SK-N-SH (cell line): ENCODE data around the gene AQP3. TPM values are rescaled to one million over a fixed set of nuclear protein-coding genes. Genes with fewer than 3 reads are reported as not detected.

Experiments used
- CTCF ChIA-PET: fragments of 300-600, 350-600 bp; formaldehyde crosslinking; extraction: SDS; loops from one replicate; lab custom pipeline; 2021; lab: Yijun Ruan, JAX
- POLR2A ChIA-PET: fragments of 350-600 bp; sonication (Branson Sonifier 250); formaldehyde crosslinking; extraction: SDS; loops from one replicate; lab custom pipeline; 2020; ENCODE audit warnings: antibody characterized with exemption, inconsistent platforms; lab: Yijun Ruan, JAX
- DNase-seq: peaks from one replicate; pipeline ENCODE4 v3.0.0; 2012
- H2AFZ ChIP-seq: fragments of 200-600 bp; sonication (generic); 2 replicates; pipeline ENCODE4 v1.8.1; 2016; ENCODE audit warnings: antibody characterized with exemption, mild to moderate bottlenecking, low read depth
- H3F3A ChIP-seq: fragments of 200-600 bp; sonication (generic); replicated peaks from 2 replicates; pipeline ENCODE3; 2016; ENCODE audit warnings: antibody characterized with exemption, mild to moderate bottlenecking; ENCODE audit not compliant: insufficient read depth
- H3K27ac ChIP-seq, 2 experiments: fragments of 200-500 bp in 1 of 2; fragments of 200-600 bp in 1 of 2; sonication (Bioruptor generic) in 1 of 2; sonication (generic), shearing (Covaris generic) in 1 of 2; 2 replicates each; pipeline versions ENCODE4 v1.5.1 to v1.6.1; 2014 to 2016; ENCODE audit warnings: low read depth in 2 of 2, inconsistent platforms in 1 of 2, low read length in 1 of 2, mild to moderate bottlenecking in 1 of 2, mixed read lengths in 1 of 2
- H3K27me3 ChIP-seq: fragments of 200-600 bp; sonication (generic), shearing (Covaris generic); 2 replicates; pipeline ENCODE4 v1.6.1; 2016; ENCODE audit warnings: mixed run types; ENCODE audit not compliant: insufficient read depth
- H3K36me3 ChIP-seq, 2 experiments: fragments of 200-500 bp in 1 of 2; fragments of 200-600 bp in 1 of 2; sonication (Bioruptor generic) in 1 of 2; sonication (generic) in 1 of 2; replicated peaks in 1 of 2; 2 replicates each; pipeline versions ENCODE3 to v1.5.1; 2014 to 2016; ENCODE audit warnings: low read length in 1 of 2, mild to moderate bottlenecking in 1 of 2; ENCODE audit not compliant: insufficient read depth in 2 of 2, control insufficient read depth in 1 of 2
- H3K4me1 ChIP-seq, 2 experiments: fragments of 200-500 bp in 1 of 2; fragments of 200-600 bp in 1 of 2; sonication (Bioruptor generic) in 1 of 2; sonication (generic), shearing (Covaris generic) in 1 of 2; 2 replicates each; pipeline versions ENCODE4 v1.5.1 to v1.6.1; 2014 to 2016; ENCODE audit warnings: low read depth in 1 of 2, low read length in 1 of 2, mixed run types in 1 of 2; ENCODE audit not compliant: insufficient read depth in 2 of 2, control insufficient read depth in 1 of 2
- H3K4me2 ChIP-seq: fragments of 200-600 bp; sonication (generic), shearing (Covaris generic); 2 replicates; pipeline ENCODE4 v1.6.1; 2017; ENCODE audit warnings: mixed run types
- H3K4me3 ChIP-seq, 2 experiments: fragments of 200-500 bp in 1 of 2; fragments of 200-600 bp in 1 of 2; sonication (Bioruptor generic) in 1 of 2; sonication (generic), shearing (Covaris generic) in 1 of 2; 2 replicates each; pipeline versions ENCODE4 v1.5.1 to v1.8.1; 2014 to 2016; ENCODE audit warnings: low read depth in 2 of 2, inconsistent platforms in 1 of 2, low read length in 1 of 2, mild to moderate bottlenecking in 1 of 2, mixed read lengths in 1 of 2, moderate library complexity in 1 of 2
- H3K79me2 ChIP-seq: fragments of 200-600 bp; sonication (generic); 2 replicates; pipeline ENCODE4 v1.8.1; 2017; ENCODE audit warnings: mild to moderate bottlenecking; ENCODE audit not compliant: insufficient read depth
- H3K9ac ChIP-seq: fragments of 200-600 bp; sonication (generic); 2 replicates; pipeline ENCODE4 v1.6.1; 2017; ENCODE audit warnings: mixed run types
- H3K9me2 ChIP-seq: fragments of 200-600 bp; sonication (generic); 2 replicates; pipeline ENCODE4 v1.6.1; 2017; ENCODE audit warnings: mixed run types
- H3K9me3 ChIP-seq: fragments of 200-600 bp; sonication (generic); 2 replicates; pipeline ENCODE4 v1.6.1; 2017; ENCODE audit warnings: mixed run types, mild to moderate bottlenecking, moderate library complexity
- H4K20me1 ChIP-seq: fragments of 200-600 bp; sonication (generic); 2 replicates; pipeline ENCODE4 v1.6.1; 2017; ENCODE audit warnings: mild to moderate bottlenecking, mixed run types; ENCODE audit not compliant: insufficient read depth
- CHD2 ChIP-seq: fragments of 150-350 bp; IDR thresholded peaks from 2 replicates; pipeline ENCODE4 v1.6.1; 2018; ENCODE audit warnings: low read length; ENCODE audit not compliant: partially characterized antibody
- GABPA ChIP-seq: IDR thresholded peaks from 2 replicates; pipeline ENCODE4 v1.4.0; 2012; ENCODE audit warnings: low read depth, mild to moderate bottlenecking
- IRF3 ChIP-seq: fragments of 150-350 bp; IDR thresholded peaks from 2 replicates; pipeline ENCODE4 v1.6.1; 2016; ENCODE audit warnings: mild to moderate bottlenecking, low read depth, low read length
- NFIC ChIP-seq: IDR thresholded peaks from 2 replicates; pipeline ENCODE4 v1.4.0; 2012; ENCODE audit warnings: borderline replicate concordance
- NRF1 ChIP-seq: IDR thresholded peaks from 2 replicates; pipeline ENCODE4 v1.6.1; 2012; ENCODE audit warnings: low read depth, mild to moderate bottlenecking, low read length
- PBX3 ChIP-seq: IDR thresholded peaks from 2 replicates; pipeline ENCODE4; 2012
- POLR2AphosphoS5 ChIP-seq: IDR thresholded peaks from 2 replicates; pipeline ENCODE4 v1.6.1; 2012; ENCODE audit warnings: low read depth, low read length
- RXRA ChIP-seq: IDR thresholded peaks from 2 replicates; pipeline ENCODE4 v1.4.0; 2012; ENCODE audit warnings: low read depth, mild to moderate bottlenecking, borderline replicate concordance
- TAF1 ChIP-seq: IDR thresholded peaks from 2 replicates; pipeline ENCODE4 v1.6.1; 2012; ENCODE audit warnings: low read depth, mild to moderate bottlenecking, low read length, moderate library complexity, borderline replicate concordance
- TEAD4 ChIP-seq: IDR thresholded peaks from 2 replicates; pipeline ENCODE4 v1.4.0; 2012; ENCODE audit warnings: mild to moderate bottlenecking, borderline replicate concordance; ENCODE audit not compliant: insufficient read depth
- ZBTB33 ChIP-seq: IDR thresholded peaks from 2 replicates; pipeline ENCODE4 v1.4.0; 2012; ENCODE audit warnings: low read depth, borderline replicate concordance
- WGBS: methylation state at CpG from one replicate; pipeline ENCODE4 v1.1.6; 2017; ENCODE audit warnings: low lambda C conversion rate; 5-methylcytosine and 5-hydroxymethylcytosine counted together
- polyA plus RNA-seq, 3 experiments: library from polyadenylated mRNA; depleted of rRNA; stranded (reverse); fragments of >200 nt; gene quantifications; 2 replicates each; pipeline ENCODE4 v1.2.3, GENCODE V29; 2012
- TF ChIP-seq, protein P1 (sequence below): fragments of 200-600 bp; sonication (generic); IDR thresholded peaks from 2 replicates; pipeline ENCODE4 v1.6.1; 2017; ENCODE audit warnings: antibody characterized with exemption, mild to moderate bottlenecking, moderate library complexity
- TF ChIP-seq, protein P2 (sequence below): IDR thresholded peaks from 2 replicates; pipeline ENCODE4 v1.6.1; 2012; ENCODE audit warnings: mild to moderate bottlenecking, low read depth, low read length, moderate library complexity

Gene AQP3
- polyA plus RNA-seq, 1 of the 3 experiments (the other 2 are of a cell fraction) = 0.64 TPM

- no peak for DNase-seq
- Histone ChIP-seq H4K20me1 (no peaks in the 10 kb centered on the region), H3F3A (no peaks in the 10 kb centered on the region), H3K79me2 (no peaks in the 10 kb centered on the region), H3K4me2 (no peak overlapping the region), H3K9me3 (no peaks in the 10 kb centered on the region), H3K4me1 (peaks cover 0 to 15% of the 10 kb centered on the region in 2 experiments; a peak in 1 of 4 replicates), H2AFZ (no peak overlapping the region), H3K9me2 (no peaks in the 10 kb centered on the region), H3K27me3 (no peaks in the 10 kb centered on the region; the same call in 1 of the 2 replicates), H3K4me3 (no peak overlapping the region), H3K36me3 (no peaks in the 10 kb centered on the region), H3K9ac (no peak overlapping the region), H3K27ac (no peak overlapping the region)
- TF ChIP-seq NFIC (no peak), PBX3 (no peak), POLR2AphosphoS5 (no peak), TEAD4 (no peak), TAF1 (no peak), IRF3 (no peak), CHD2 (no peak), NRF1 (no peak), GABPA (no peak), ZBTB33 (no peak), RXRA (no peak)
- TF ChIP-seq, protein P1, sequence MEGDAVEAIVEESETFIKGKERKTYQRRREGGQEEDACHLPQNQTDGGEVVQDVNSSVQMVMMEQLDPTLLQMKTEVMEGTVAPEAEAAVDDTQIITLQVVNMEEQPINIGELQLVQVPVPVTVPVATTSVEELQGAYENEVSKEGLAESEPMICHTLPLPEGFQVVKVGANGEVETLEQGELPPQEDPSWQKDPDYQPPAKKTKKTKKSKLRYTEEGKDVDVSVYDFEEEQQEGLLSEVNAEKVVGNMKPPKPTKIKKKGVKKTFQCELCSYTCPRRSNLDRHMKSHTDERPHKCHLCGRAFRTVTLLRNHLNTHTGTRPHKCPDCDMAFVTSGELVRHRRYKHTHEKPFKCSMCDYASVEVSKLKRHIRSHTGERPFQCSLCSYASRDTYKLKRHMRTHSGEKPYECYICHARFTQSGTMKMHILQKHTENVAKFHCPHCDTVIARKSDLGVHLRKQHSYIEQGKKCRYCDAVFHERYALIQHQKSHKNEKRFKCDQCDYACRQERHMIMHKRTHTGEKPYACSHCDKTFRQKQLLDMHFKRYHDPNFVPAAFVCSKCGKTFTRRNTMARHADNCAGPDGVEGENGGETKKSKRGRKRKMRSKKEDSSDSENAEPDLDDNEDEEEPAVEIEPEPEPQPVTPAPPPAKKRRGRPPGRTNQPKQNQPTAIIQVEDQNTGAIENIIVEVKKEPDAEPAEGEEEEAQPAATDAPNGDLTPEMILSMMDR = no peak
- TF ChIP-seq, protein P2, sequence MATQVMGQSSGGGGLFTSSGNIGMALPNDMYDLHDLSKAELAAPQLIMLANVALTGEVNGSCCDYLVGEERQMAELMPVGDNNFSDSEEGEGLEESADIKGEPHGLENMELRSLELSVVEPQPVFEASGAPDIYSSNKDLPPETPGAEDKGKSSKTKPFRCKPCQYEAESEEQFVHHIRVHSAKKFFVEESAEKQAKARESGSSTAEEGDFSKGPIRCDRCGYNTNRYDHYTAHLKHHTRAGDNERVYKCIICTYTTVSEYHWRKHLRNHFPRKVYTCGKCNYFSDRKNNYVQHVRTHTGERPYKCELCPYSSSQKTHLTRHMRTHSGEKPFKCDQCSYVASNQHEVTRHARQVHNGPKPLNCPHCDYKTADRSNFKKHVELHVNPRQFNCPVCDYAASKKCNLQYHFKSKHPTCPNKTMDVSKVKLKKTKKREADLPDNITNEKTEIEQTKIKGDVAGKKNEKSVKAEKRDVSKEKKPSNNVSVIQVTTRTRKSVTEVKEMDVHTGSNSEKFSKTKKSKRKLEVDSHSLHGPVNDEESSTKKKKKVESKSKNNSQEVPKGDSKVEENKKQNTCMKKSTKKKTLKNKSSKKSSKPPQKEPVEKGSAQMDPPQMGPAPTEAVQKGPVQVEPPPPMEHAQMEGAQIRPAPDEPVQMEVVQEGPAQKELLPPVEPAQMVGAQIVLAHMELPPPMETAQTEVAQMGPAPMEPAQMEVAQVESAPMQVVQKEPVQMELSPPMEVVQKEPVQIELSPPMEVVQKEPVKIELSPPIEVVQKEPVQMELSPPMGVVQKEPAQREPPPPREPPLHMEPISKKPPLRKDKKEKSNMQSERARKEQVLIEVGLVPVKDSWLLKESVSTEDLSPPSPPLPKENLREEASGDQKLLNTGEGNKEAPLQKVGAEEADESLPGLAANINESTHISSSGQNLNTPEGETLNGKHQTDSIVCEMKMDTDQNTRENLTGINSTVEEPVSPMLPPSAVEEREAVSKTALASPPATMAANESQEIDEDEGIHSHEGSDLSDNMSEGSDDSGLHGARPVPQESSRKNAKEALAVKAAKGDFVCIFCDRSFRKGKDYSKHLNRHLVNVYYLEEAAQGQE = no peak
- CTCF ChIA-PET = interaction anchor here (1.3 to 2.3 kb wide), 2 partner anchors 28 to 68 kb away, joined by 3 to 9 read pairs; no protein-coding TSS in a partner anchor
- POLR2A ChIA-PET = no interaction called here
- 86% methylated on average over 5 of the region's 9 CpGs for WGBS
Measured at GRCh38 chr9:33443047-33443446, 4.3 kb downstream of the AQP3 start.
